Measurements from ENCODE around the gene SLC66A2.

The SLC66A2 gene

DNA sequence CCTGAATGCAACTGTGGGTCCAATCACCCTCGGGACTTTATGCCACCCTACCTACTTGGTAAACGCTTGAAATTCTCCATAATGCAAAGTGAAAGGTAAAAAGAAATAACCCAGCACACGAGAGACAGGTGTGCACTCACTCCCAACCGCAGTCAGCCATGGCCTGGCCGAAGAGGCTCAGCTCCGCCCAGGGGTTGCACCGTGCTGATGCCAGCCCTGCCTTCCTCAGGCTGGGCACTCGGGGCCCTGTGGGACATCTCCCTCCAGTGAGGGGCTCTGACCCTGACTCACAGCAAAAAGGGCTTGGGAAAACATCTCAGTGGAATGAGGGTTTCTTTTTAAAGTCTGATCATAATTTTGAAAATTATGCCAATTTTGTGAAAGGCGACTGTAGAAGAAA is 13.3 kb downstream of the SLC66A2 start:
- DNase-seq (ENCODE audit: extremely low read depth in 1 of 2, low read depth in 1 of 2) = no peak

DNA sequence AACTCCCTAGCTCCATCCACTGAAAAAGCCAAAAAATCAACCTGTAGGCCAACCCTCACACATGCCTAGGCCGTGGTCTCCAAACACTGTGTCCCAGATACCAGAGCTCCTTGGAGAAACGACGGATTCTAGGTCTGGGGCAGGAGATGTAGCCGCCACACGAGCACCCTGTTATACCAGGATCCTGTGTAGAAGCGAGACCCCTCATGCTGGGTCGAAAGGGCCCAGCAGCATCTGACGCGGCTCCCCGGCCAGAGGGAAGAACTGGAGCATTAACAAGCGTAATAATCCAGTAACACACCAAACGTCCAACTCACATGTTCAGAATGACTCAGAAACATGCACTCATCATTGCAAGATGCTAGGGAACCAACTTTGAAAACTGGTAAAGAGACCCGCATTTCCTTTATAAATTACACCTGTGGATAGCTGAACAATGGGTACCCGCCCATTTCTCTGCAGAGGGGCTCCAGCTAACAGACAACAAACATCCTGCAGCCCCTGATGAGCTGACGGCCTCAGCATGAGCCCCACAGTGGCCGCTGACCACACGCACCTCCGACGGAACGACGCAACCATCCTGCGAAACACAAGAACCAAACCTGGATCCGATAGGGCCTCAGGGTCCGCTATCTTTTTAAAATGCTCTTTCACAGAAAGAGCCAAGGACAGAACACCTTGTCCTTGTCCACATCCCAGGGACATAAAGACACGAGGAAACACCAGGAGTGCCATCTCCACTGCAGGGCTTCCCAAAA is 14.2 kb downstream of the SLC66A2 start:
- no peak for DNase-seq (ENCODE audit: extremely low read depth in 1 of 2, low read depth in 1 of 2)

DNA sequence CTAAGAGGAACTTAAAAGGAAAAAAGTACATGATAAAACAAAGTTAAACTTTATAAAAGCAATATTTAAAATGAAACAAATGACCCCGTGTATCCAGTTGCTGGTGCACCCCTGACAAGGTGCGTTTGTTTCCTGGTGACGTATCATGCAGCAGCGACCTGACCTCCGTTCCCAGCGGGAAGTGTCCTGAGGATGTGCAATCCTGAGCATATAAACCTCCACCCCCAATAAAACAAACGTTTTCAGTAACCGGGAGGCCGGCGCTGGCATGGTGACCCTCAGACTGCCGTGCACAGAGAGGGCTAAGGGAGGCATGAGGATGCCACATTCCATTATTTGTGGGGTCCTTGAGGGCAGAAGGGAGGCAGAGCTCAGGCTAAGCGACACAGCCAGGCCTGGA is 14.8 kb downstream of the SLC66A2 start:
- no peak for DNase-seq (ENCODE audit: extremely low read depth in 1 of 2, low read depth in 1 of 2)

DNA sequence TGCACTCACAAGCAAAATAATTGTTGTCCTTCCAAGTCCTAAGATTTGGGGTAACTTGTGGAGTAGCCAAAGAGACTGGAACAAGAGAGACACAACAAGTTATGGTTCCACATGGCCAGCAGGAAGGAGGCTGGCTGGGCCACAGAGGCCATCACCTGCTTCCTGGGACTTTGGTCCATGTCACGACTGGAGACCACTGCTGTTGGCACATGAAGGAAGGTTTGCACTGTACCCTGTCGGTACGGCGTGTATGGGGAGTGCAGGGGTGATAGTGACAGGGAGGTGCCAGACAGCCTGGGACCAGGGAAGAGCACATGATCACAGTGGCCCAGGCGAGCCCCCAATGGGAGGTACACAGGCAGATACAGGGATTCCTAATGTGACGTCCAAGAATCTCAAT is 15.5 kb downstream of the SLC66A2 start:
- no peak for DNase-seq (ENCODE audit: extremely low read depth in 1 of 2, low read depth in 1 of 2)

- no peak for DNase-seq (ENCODE audit: extremely low read depth in 1 of 2, low read depth in 1 of 2)
Measured at GRCh38 chr18:79935499-79935898, 16.0 kb downstream of the SLC66A2 start.

GRCh38 chr18:79935098-79935480 is 16.4 kb downstream of the SLC66A2 start:
- DNase-seq (ENCODE audit: extremely low read depth in 1 of 2, low read depth in 1 of 2) = no peak

GRCh38 chr18:79934311-79935097 is 16.9 kb downstream of the SLC66A2 start:
- DNase-seq (ENCODE audit: extremely low read depth in 1 of 2, low read depth in 1 of 2) = no peak

- DNase-seq (ENCODE audit: extremely low read depth in 1 of 2, low read depth in 1 of 2) = no peak
Measured at GRCh38 chr18:79933765-79934164, 17.7 kb downstream of the SLC66A2 start.

DNA sequence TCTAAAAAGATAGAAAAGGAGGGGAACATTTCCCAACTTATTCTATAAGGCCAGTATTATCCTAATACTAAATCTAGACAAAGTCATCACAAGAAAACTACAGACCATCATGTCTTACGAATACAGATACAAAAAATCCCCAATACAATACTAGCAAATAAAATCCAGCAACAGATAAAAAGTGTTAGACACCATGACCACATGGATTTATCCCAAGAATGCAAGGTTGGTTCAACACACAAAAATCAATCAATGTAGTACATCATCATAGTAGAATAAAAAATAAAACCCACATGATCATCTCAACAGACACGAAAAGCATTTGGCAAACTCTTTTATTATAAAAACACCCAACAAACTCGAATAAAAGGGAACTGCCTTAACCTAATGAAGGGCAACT is 18.5 kb downstream of the SLC66A2 start:
- no peak for DNase-seq (ENCODE audit: extremely low read depth in 1 of 2, low read depth in 1 of 2)

DNA sequence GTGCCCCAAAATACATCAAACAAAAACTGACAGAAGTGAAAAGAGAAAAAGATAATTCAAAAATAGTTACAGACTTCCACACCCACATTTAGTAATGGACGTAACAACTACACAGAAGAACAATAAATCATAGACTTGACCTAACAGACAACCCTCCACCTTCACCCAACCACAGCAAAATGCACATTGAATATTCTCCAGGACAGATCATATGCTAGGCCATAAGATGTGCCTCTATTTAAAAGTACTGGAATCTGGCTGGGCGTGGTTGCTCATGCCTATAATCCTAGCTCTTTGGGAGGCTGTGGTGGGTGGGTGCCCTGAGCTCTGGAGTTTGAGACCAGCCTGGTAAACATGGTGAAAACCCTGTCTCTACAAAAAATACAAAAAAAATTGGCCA is 20.0 kb downstream of the SLC66A2 start:
- no peak for DNase-seq (ENCODE audit: extremely low read depth in 1 of 2, low read depth in 1 of 2)

DNA sequence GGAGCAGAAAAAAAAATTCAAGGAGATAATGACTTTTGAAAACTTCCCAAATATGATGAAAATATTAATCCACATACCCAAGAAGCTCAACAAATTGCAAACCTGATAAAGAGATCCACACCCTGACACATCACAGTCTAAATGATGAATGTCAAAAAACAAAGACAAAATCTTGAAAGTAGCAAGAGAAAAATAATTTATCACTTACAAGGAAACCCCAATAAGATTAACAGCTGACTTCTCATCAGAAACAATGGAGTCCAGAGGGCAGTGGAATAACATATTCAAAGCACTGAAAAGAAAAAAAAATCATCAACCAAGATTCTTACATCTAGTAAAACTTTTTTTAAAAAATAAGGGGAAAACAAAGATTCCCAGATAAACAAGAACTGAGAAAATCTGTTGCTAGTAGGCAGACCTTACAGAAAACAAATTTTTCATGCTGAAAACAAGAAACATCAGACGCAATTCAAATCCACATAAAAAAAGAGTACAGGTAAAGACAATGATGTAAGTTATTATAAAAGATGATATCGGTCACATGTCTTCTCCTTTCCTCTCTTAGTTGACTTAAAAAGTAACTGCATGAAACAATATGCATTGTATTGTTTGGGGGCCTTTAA is 21.3 kb downstream of the SLC66A2 start:
- no peak for DNase-seq (ENCODE audit: extremely low read depth in 1 of 2, low read depth in 1 of 2)

DNA sequence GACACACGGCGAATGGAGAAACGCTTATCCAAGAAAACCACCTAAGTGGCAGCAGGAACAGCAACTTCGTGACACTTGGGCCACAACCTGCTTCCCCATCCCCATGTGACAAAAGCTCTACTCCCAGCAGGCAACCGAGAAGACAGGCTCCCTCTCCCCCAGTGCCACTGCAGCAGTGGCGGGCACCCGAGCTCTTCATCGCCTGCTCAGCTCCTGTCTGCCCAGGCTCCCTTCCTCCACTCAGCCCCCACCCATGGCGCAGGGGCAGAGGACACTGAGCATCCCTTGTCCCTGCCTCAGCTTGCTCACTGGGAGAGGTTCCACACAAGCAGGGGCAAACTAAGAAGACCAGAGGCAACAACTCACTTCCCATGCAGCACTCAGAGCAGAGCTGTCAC is 22.9 kb downstream of the SLC66A2 start:
- DNase-seq (ENCODE audit: extremely low read depth in 1 of 2, low read depth in 1 of 2) = no peak

GRCh38 chr18:79927607-79928562 is 23.6 kb downstream of the SLC66A2 start:
- DNase-seq (ENCODE audit: extremely low read depth in 1 of 2, low read depth in 1 of 2) = no peak

DNA sequence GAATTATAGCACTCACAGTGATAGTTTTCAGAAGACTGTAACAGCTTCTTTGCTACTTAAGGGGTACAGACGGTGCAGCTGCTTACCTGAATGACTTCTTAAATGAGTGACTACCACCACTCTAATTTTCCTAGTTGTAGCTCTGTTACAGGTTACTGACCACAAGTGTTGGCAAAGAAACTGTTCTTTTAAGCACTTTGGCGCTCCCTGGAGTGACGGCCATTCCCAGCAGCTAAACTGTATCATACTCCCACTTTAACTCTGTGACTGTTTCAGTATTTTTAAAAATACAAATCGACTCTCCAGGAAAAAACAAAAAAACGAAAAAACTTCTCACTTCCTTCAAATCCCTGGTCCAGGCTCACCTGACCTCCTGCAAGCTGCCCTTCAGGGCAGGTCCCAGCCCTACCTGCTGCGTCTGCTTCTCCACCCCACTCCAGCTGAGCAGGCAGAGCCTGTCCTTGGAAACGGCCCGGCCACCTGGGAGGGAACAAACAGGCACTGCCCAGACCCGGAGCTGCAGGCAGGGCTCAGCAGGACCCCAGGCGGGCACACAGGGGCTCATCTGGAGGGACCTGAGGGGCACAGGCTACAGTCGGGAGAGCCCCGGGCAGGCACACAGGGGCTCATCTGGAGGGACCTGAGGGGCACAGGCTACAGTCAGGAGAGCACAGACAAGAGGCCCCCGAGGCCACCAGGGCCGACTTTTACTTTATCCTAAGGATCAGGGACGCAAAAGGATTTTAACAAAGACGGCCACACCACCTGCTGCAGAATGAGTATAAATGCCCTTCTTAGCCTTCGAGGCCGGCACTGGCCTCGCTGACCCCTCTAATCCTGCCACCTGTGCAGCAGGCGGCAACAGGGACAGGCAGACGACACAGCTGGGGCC is 24.5 kb downstream of the SLC66A2 start:
- no peak for DNase-seq (ENCODE audit: extremely low read depth in 1 of 2, low read depth in 1 of 2)

DNA sequence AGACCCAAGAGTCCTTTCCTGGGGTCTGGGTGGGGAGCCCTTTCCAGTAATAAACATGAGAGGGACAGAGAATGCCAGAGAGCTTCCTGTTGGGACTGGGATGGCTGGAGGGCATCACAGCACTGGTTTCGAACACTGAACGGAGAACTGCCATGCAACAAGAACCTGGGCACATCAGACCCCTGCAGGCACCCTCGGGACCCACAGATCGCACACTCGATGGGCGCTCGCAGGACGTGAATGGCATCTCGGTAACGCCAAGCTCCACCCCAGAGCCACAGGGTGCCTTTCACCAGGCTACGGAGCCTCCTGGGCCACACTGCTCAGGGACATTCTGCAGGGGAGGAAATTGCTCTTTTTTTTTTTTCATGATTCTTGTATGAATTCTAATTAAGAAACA is 25.1 kb downstream of the SLC66A2 start:
- no peak for DNase-seq (ENCODE audit: extremely low read depth in 1 of 2, low read depth in 1 of 2)

- no peak for DNase-seq (ENCODE audit: extremely low read depth in 1 of 2, low read depth in 1 of 2)
Measured at GRCh38 chr18:79924814-79925731, 26.4 kb downstream of the SLC66A2 start.

DNA sequence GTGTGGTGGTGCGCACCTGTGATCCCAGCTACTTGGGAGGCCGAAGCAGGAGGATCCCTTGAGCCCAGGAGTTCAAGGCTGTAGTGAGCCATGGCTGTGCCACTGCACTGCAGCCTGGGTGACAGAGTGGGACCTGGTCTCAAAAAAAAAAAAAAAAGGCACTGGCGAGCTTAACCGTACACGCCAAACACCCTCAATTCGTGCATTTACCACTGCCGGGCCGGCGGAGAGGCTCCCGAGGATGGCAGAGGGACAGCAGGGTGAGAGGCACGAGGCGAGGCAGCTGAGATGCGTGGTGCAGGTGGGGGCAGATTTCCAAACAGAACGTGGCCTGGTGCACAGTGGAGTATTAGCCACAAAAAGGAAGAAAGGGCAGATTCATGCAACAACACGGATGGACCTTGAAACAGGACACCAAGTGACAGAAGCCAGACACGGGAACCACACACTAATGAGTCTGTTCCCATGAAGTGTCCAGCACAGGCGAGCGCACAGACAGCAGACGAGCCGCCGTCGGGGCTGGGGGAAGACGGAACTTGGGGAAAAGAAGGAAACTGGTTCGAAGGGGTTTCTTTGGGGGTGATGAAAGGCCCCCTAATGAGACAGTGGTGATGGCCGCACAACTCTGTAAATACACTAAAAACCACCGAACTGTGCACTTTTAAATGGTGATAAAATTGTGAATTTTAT is 27.4 kb downstream of the SLC66A2 start:
- DNase-seq (ENCODE audit: extremely low read depth in 1 of 2, low read depth in 1 of 2) = no peak

- DNase-seq (ENCODE audit: extremely low read depth in 1 of 2, low read depth in 1 of 2) = no peak
Measured at GRCh38 chr18:79922971-79923411, 28.5 kb downstream of the SLC66A2 start.

All from stimulated activated CD8-positive, alpha-beta memory T cell treated with anti-CD3 and anti-CD28 coated beads, Interleukin-7, amount 100 ng/mL, for 48 hours (primary cell).